IMR-90 (cell line): ENCODE data around the gene CDK2AP2. TPM values are rescaled to one million over a fixed set of nuclear protein-coding genes. Genes with fewer than 3 reads are reported as not detected.

ENCODE experiments used
- ATAC-seq: fragments of 200-7000 bp; cut with Tn5 transposase; 2 replicates; pipeline ENCODE4 v1.9.1; 2020; ENCODE audit warnings: low read depth, mild to moderate bottlenecking, moderate library complexity
- BruUV-seq: library from RNA; stranded (reverse); fragments of 400-500 nt; replicated peaks from 2 replicates; lab custom pipeline; 2021; lab: Mats Ljungman, UMichigan
- CTCF ChIA-PET: fragments of 300-600 bp; formaldehyde crosslinking; extraction: SDS; loops from one replicate; lab custom pipeline; 2021; ENCODE audit warnings: antibody characterized with exemption; lab: Yijun Ruan, JAX
- POLR2A ChIA-PET: fragments of 300-600 bp; sonication (Branson Sonifier 250); formaldehyde crosslinking; loops from one replicate; lab custom pipeline; 2022; ENCODE audit warnings: antibody characterized with exemption; ENCODE audit not compliant: unreplicated experiment; lab: Charles Lee
- DNase-seq: peaks from one replicate; pipeline ENCODE4 v3.0.0; 2013
- H2AFZ ChIP-seq: replicated peaks from 2 replicates; pipeline ENCODE3; 2013; ENCODE audit warnings: low read length, mild to moderate bottlenecking; ENCODE audit not compliant: poor library complexity
- H2AK5ac ChIP-seq: 2 replicates; pipeline ENCODE4 v1.6.1; 2013; ENCODE audit warnings: low read depth, low read length, inconsistent platforms
- H2AK9ac ChIP-seq: replicated peaks from 2 replicates; pipeline ENCODE3; 2013; ENCODE audit warnings: mild to moderate bottlenecking, low read depth, low read length, moderate library complexity; ENCODE audit not compliant: poor library complexity
- H2BK120ac ChIP-seq: 2 replicates; pipeline ENCODE4 v1.6.1; 2013; ENCODE audit warnings: low read depth, low read length, inconsistent platforms
- H2BK15ac ChIP-seq: 3 replicates; pipeline ENCODE4 v1.6.1; 2013; ENCODE audit warnings: low read depth, low read length, inconsistent platforms
- H2BK20ac ChIP-seq: 2 replicates; pipeline ENCODE4 v1.6.1; 2013; ENCODE audit warnings: low read depth, mild to moderate bottlenecking, inconsistent platforms, low read length, moderate library complexity
- H2BK5ac ChIP-seq: 2 replicates; pipeline ENCODE4 v1.6.1; 2013; ENCODE audit warnings: mild to moderate bottlenecking, low read depth, low read length, inconsistent platforms; ENCODE audit not compliant: poor library complexity, severe bottlenecking
- H3K14ac ChIP-seq: replicated peaks from 2 replicates; pipeline ENCODE4 v1.6.1; 2013; ENCODE audit warnings: low read depth, low read length, inconsistent platforms
- H3K18ac ChIP-seq: 2 replicates; pipeline ENCODE4 v1.6.1; 2013; ENCODE audit warnings: low read depth, low read length, control low read depth
- H3K23ac ChIP-seq: 2 replicates; pipeline ENCODE4 v1.6.1; 2013; ENCODE audit warnings: low read depth, low read length, inconsistent platforms
- H3K27ac ChIP-seq: 2 replicates; pipeline ENCODE4 v1.5.1; 2013; ENCODE audit warnings: mild to moderate bottlenecking, control low read depth, low read length; ENCODE audit not compliant: insufficient read depth
- H3K27me3 ChIP-seq: 2 replicates; pipeline ENCODE4 v1.6.1; 2013; ENCODE audit warnings: low read length; ENCODE audit not compliant: control insufficient read depth, insufficient read depth
- H3K36me3 ChIP-seq: 2 replicates; pipeline ENCODE4 v1.6.1; 2013; ENCODE audit warnings: low read length, mixed read lengths; ENCODE audit not compliant: control insufficient read depth, insufficient read depth
- H3K4ac ChIP-seq: 2 replicates; pipeline ENCODE4 v1.6.1; 2013; ENCODE audit warnings: low read depth, low read length, inconsistent platforms
- H3K4me1 ChIP-seq: 2 replicates; pipeline ENCODE4 v1.6.1; 2013; ENCODE audit warnings: low read length, mixed read lengths; ENCODE audit not compliant: control insufficient read depth, insufficient read depth
- H3K4me2 ChIP-seq: 2 replicates; pipeline ENCODE4 v1.6.1; 2013; ENCODE audit warnings: low read depth, mild to moderate bottlenecking, control low read depth, low read length, moderate library complexity
- H3K4me3 ChIP-seq: 2 replicates; pipeline ENCODE4 v1.5.1; 2013; ENCODE audit warnings: low read depth, mild to moderate bottlenecking, control low read depth, low read length, moderate library complexity; ENCODE audit not compliant: insufficient read depth
- H3K56ac ChIP-seq: 2 replicates; pipeline ENCODE4 v1.6.1; 2013; ENCODE audit warnings: low read length, inconsistent platforms; ENCODE audit not compliant: insufficient read depth; ENCODE audit errors: extremely low read depth
- H3K79me1 ChIP-seq, 2 experiments: 2 replicates each; pipeline ENCODE4 v1.6.1; 2013; ENCODE audit warnings: low read length in 2 of 2, inconsistent platforms in 1 of 2, low read depth in 1 of 2
- H3K9ac ChIP-seq: 2 replicates; pipeline ENCODE4 v1.6.1; 2013; ENCODE audit warnings: low read depth, low read length, control low read depth
- H3K9me1 ChIP-seq: 2 replicates; pipeline ENCODE4 v1.6.1; 2013; ENCODE audit warnings: low read length, inconsistent platforms; ENCODE audit not compliant: insufficient read depth
- H3K9me3 ChIP-seq: 2 replicates; pipeline ENCODE4 v1.6.1; 2013; ENCODE audit warnings: low read length; ENCODE audit not compliant: control insufficient read depth, insufficient read depth
- H4K20me1 ChIP-seq: 2 replicates; pipeline ENCODE4 v1.6.1; 2013; ENCODE audit warnings: low read length, inconsistent platforms; ENCODE audit not compliant: insufficient read depth
- H4K5ac ChIP-seq: 2 replicates; pipeline ENCODE4 v1.6.1; 2013; ENCODE audit warnings: mild to moderate bottlenecking, low read depth, low read length, control low read depth
- H4K8ac ChIP-seq, 2 experiments: 2 replicates each; pipeline ENCODE4 v1.6.1; 2013; ENCODE audit warnings: low read depth in 2 of 2, low read length in 2 of 2, control low read depth in 1 of 2, inconsistent platforms in 1 of 2
- H4K91ac ChIP-seq: 2 replicates; pipeline ENCODE4 v1.6.1; 2013; ENCODE audit warnings: low read depth, low read length, inconsistent platforms; ENCODE audit not compliant: insufficient read depth
- BHLHE40 ChIP-seq: fragments of 150-350 bp; IDR thresholded peaks from 2 replicates; pipeline ENCODE4 v1.6.1; 2016; ENCODE audit warnings: mild to moderate bottlenecking, low read depth, low read length
- CEBPB ChIP-seq: IDR thresholded peaks from 2 replicates; pipeline ENCODE4 v1.6.1; 2012; ENCODE audit warnings: low read depth, low read length, improper control_type of control experiment
- CHD1 ChIP-seq: IDR thresholded peaks from 2 replicates; pipeline ENCODE4 v1.6.1; 2012; ENCODE audit warnings: low read depth, low read length, improper control_type of control experiment
- CTCF ChIP-seq: conservative IDR thresholded peaks from 2 replicates; pipeline ENCODE4 v1.5.1; 2012; ENCODE audit warnings: mild to moderate bottlenecking, low read depth, low read length, improper control_type of control experiment
- ELK1 ChIP-seq: fragments of 150-350 bp; IDR thresholded peaks from 2 replicates; pipeline ENCODE4 v1.6.1; 2016; ENCODE audit warnings: low read depth, mild to moderate bottlenecking, low read length, moderate library complexity, borderline replicate concordance
- FOS ChIP-seq: fragments of 150-350 bp; IDR thresholded peaks from 2 replicates; pipeline ENCODE4 v1.6.1; 2016; ENCODE audit warnings: low read depth, low read length
- MAFK ChIP-seq: IDR thresholded peaks from 2 replicates; pipeline ENCODE4 v1.6.1; 2012; ENCODE audit warnings: low read depth, low read length, improper control_type of control experiment
- MAZ ChIP-seq: IDR thresholded peaks from 2 replicates; pipeline ENCODE4 v1.6.1; 2012; ENCODE audit warnings: low read depth, mild to moderate bottlenecking, low read length, improper control_type of control experiment, moderate library complexity, borderline replicate concordance
- MXI1 ChIP-seq: IDR thresholded peaks from 2 replicates; pipeline ENCODE4 v1.6.1; 2012; ENCODE audit warnings: low read depth, mild to moderate bottlenecking, low read length, moderate library complexity, borderline replicate concordance
- NFE2L2 ChIP-seq: fragments of 150-350 bp; IDR thresholded peaks from 2 replicates; pipeline ENCODE4 v1.6.1; 2016; ENCODE audit warnings: low read depth, mild to moderate bottlenecking, low read length
- POLR2A ChIP-seq: IDR thresholded peaks from 2 replicates; pipeline ENCODE4 v1.6.1; 2012; ENCODE audit warnings: mild to moderate bottlenecking, low read depth, low read length
- RAD21 ChIP-seq: IDR thresholded peaks from 2 replicates; pipeline ENCODE4 v1.6.1; 2012; ENCODE audit warnings: low read length, improper control_type of control experiment
- RCOR1 ChIP-seq: IDR thresholded peaks from 2 replicates; pipeline ENCODE4 v1.6.1; 2012; ENCODE audit warnings: mild to moderate bottlenecking, low read length, improper control_type of control experiment; ENCODE audit not compliant: insufficient replicate concordance
- RFX5 ChIP-seq: IDR thresholded peaks from 2 replicates; pipeline ENCODE4 v1.8.0; 2012; ENCODE audit warnings: low read depth, mild to moderate bottlenecking, low read length, moderate library complexity
- SMC3 ChIP-seq: fragments of 150-350 bp; IDR thresholded peaks from 2 replicates; pipeline ENCODE4 v1.6.1; 2016; ENCODE audit warnings: low read depth, mild to moderate bottlenecking, antibody characterized with exemption, low read length, moderate library complexity
- USF2 ChIP-seq: fragments of 150-350 bp; IDR thresholded peaks from 2 replicates; pipeline ENCODE4 v1.6.1; 2017; ENCODE audit warnings: mild to moderate bottlenecking, antibody characterized with exemption, low read length, low read depth
- WGBS, 2 experiments: methylation state at CpG; one replicate each; pipeline versions ENCODE4 v1.1.5 to v1.1.7; 2013; ENCODE audit warnings: missing lambda C conversion rate in 2 of 2; ENCODE audit not compliant: insufficient read length in 1 of 2; ENCODE audit errors: extremely low coverage in 2 of 2; 5-methylcytosine and 5-hydroxymethylcytosine counted together
- dilution Hi-C: fragments of 300-500 bp; cut with HindIII; formaldehyde crosslinking; loops from one replicate; pipeline ENCODE4 v1.14.3; 2018; ENCODE audit warnings: low sequenced_read_pairs; ENCODE audit not compliant: unreplicated experiment
- in situ Hi-C: fragments of 300-500 bp; cut with MboI; formaldehyde crosslinking; loops from 3 replicates; pipeline ENCODE4 v1.14.3; 2019; ENCODE audit warnings: low sequenced_read_pairs, inconsistent platforms, mixed read lengths
- intact Hi-C: fragments of 100-400 bp; cut with micrococcal nuclease; formaldehyde crosslinking; loops from 2 replicates; pipeline ENCODE4 v1.10.0; 2022
- polyA plus RNA-seq, 3 experiments: library from polyadenylated mRNA; depleted of rRNA; stranded (reverse); fragments of >200 nt; gene quantifications; 2 replicates each; pipeline ENCODE4 v1.2.3, GENCODE V29; 2012; ENCODE audit warnings: low replicate concordance in 1 of 3
- total RNA-seq: library from RNA; depleted of rRNA; stranded (reverse); fragments of >200 nt; gene quantifications from 2 replicates; pipeline ENCODE4 v1.2.3, GENCODE V29; 2012

CDK2AP2 gene
- total and polyA plus RNA-seq, 2 of the 4 experiments (the other 2 are of a cell fraction), result 8.1 to 44.7 TPM

DNA sequence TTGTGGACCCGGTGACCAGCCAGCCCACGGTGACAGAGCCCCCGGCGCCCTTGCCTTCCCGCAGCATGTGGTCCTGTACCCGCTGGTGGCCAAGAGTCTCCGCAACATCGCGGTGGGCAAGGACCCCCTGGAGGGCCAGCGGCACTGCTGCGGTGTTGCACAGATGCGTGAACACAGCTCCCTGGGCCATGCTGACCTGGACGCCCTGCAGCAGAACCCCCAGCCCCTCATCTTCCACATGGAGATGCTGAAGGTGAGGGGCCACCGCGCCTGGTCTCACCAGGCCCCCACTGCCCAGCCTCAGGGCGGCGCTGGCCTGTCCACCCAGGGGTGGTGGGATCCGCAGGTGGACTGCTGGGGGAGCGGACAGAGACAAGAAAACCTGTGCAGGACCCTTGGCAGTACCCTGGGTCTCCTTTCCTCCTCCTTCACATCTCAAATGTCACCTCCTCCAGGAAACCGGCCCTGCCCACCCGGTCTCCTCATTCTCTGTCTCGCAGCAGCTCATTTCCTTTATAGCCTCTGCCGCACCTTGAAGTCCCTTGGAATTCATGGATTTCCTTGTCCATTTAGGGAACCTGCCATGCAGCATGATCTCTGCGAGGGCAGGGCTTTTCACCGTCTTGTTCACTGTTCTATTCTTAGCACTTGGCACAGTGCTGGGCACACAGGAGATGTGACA lies 18.6 kb downstream of the CDK2AP2 start:
- no peak overlapping the region for H3K9ac ChIP-seq

More for the DNA sequence above, 18.6 kb downstream of the CDK2AP2 start:
- Histone ChIP-seq H2AFZ (no peak overlapping the region), H2BK5ac (no peak overlapping the region), H4K8ac (no peak overlapping the region), H2AK9ac (no peak overlapping the region), H4K5ac (no peak overlapping the region), H3K9me1 (peaks cover 16% of the 10 kb centered on the region), H2BK20ac (no peak overlapping the region), H3K56ac (no peak overlapping the region), H3K4me2 (no peak overlapping the region), H3K36me3 (peaks cover 46% of the 10 kb centered on the region), H3K18ac (no peak overlapping the region), H3K4me3 (no peak overlapping the region), H3K4me1 (no peaks in the 10 kb centered on the region), H3K9me3 (no peaks in the 10 kb centered on the region), H3K23ac (no peak overlapping the region), H2AK5ac (no peak overlapping the region), H4K91ac (no peak overlapping the region), H3K27ac (no peak overlapping the region), H3K4ac (no peak overlapping the region), H2BK120ac (no peak overlapping the region), H3K14ac (no peak overlapping the region), H3K79me1 (peaks cover 11 to 23% of the 10 kb centered on the region in 2 experiments), H3K27me3 (no peaks in the 10 kb centered on the region), H2BK15ac (no peak overlapping the region), H4K20me1 (no peaks in the 10 kb centered on the region; the same call in none of the 2 replicates)
- ATAC-seq (no peak), DNase-seq (no peak)
- intact Hi-C loops, result no loop called here
- in situ Hi-C loops, result no loop called here
- CTCF ChIA-PET, result no interaction called here
- BruUV-seq, result no TSS peak
- 92% methylated on average over 6 of the region's 25 CpGs; no CpG with 5 or more reads in 1 of the 2 experiments for WGBS, 2 experiments
- POLR2A ChIA-PET, result no interaction called here
- no peak for TF ChIP-seq MAZ
- no peak for TF ChIP-seq ELK1
- TF ChIP-seq BHLHE40, result no peak
- no peak for TF ChIP-seq RAD21
- TF ChIP-seq MXI1, result no peak
- TF ChIP-seq CTCF, result no peak
- TF ChIP-seq USF2, result no peak
- no peak for TF ChIP-seq CHD1
- no peak for TF ChIP-seq CEBPB
- TF ChIP-seq RFX5, result no peak
- no peak for TF ChIP-seq MAFK
- no peak for TF ChIP-seq RCOR1
- TF ChIP-seq NFE2L2, result no peak
- no peak for TF ChIP-seq SMC3
- no peak for TF ChIP-seq FOS
- TF ChIP-seq POLR2A, result no peak
- dilution Hi-C loops, result no loop called here
